Keratinocyte (primary cell): ENCODE measurements around the gene CARS1.

Experiments used
- EZH2 ChIP-seq: IDR thresholded peaks from one replicate; pipeline ENCODE4 v1.6.1; 2012; ENCODE audit warnings: inconsistent platforms, mild to moderate bottlenecking, low read length, moderate library complexity
- TF ChIP-seq, protein P1 (sequence below), 3 experiments: IDR thresholded peaks in 1 of 3; conservative IDR thresholded peaks in 1 of 3; optimal IDR thresholded peaks in 1 of 3; 2 replicates in 2 of 3; 3 replicates in 1 of 3; pipeline versions ENCODE3 to v1.5.1; 2011; ENCODE audit warnings: low read length in 3 of 3, mild to moderate bottlenecking in 3 of 3, moderate library complexity in 2 of 3, control low read depth in 1 of 3, inconsistent platforms in 1 of 3; ENCODE audit not compliant: insufficient read depth in 2 of 3; ENCODE audit errors: extremely low read depth in 1 of 3

DNA sequence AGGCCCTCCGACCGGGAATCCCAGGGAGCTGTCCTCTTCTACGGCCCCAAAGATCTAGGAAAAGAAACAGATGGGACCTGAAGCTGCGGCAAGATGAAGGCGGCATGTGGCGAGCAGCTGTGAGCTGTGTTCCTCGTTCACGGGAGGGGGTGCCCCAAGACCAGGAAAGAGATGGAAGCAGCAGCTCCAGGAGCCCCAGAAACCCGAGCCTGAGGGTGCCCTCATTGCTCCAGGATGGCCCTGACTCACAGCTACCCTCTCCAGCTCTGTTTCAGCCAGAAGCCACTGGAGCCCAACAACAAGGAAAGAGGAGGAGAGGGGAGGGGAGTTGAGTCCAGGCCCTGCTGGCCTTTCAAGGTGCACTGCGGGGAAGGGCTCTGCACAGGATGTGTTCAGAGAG is 41.4 kb downstream of the CARS1 start:
- TF ChIP-seq, protein P1, sequence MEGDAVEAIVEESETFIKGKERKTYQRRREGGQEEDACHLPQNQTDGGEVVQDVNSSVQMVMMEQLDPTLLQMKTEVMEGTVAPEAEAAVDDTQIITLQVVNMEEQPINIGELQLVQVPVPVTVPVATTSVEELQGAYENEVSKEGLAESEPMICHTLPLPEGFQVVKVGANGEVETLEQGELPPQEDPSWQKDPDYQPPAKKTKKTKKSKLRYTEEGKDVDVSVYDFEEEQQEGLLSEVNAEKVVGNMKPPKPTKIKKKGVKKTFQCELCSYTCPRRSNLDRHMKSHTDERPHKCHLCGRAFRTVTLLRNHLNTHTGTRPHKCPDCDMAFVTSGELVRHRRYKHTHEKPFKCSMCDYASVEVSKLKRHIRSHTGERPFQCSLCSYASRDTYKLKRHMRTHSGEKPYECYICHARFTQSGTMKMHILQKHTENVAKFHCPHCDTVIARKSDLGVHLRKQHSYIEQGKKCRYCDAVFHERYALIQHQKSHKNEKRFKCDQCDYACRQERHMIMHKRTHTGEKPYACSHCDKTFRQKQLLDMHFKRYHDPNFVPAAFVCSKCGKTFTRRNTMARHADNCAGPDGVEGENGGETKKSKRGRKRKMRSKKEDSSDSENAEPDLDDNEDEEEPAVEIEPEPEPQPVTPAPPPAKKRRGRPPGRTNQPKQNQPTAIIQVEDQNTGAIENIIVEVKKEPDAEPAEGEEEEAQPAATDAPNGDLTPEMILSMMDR (optimal IDR thresholded peaks at IDR 0.05 in 1 of 3, IDR thresholded peaks at IDR 0.05 in 1 of 3, conservative IDR thresholded peaks at IDR 0.05 in 1 of 3; ENCODE audit: extremely low read depth in 1 of 3, insufficient read depth in 2 of 3, low read length in 3 of 3) = no peak
- no peak for TF ChIP-seq EZH2
